Loucy (cell line): ENCODE results near the gene GLIPR2.

ENCODE experiments used
- H2AFZ ChIP-seq: fragments of 200-600 bp; sonication (generic); 2 replicates; pipeline ENCODE4 v1.6.0; 2016; ENCODE audit warnings: antibody characterized with exemption, mild to moderate bottlenecking, low read length, moderate library complexity
- H3F3A ChIP-seq: fragments of 200-600 bp; 2 replicates; pipeline ENCODE4 v1.6.0; 2016; ENCODE audit warnings: antibody characterized with exemption, low read depth, mild to moderate bottlenecking
- H3K27me3 ChIP-seq: fragments of 200-600 bp; sonication (generic); 2 replicates; pipeline ENCODE4 v1.6.1; 2014; ENCODE audit warnings: low read length, mild to moderate bottlenecking; ENCODE audit not compliant: insufficient read depth, poor library complexity, severe bottlenecking
- H3K36me3 ChIP-seq: fragments of 200-600 bp; sonication (generic); 2 replicates; pipeline ENCODE4 v1.6.1; 2016; ENCODE audit warnings: low read length; ENCODE audit not compliant: insufficient read depth
- H3K4me1 ChIP-seq: fragments of 200-600 bp; sonication (generic); 2 replicates; pipeline ENCODE4 v1.5.1; 2014; ENCODE audit warnings: low read length, mild to moderate bottlenecking; ENCODE audit not compliant: insufficient read depth, poor library complexity, severe bottlenecking
- H3K4me2 ChIP-seq: fragments of 200-600 bp; sonication (generic); 2 replicates; pipeline ENCODE4 v1.6.0; 2014; ENCODE audit warnings: antibody characterized with exemption, low read length, low read depth, mild to moderate bottlenecking; ENCODE audit not compliant: poor library complexity, severe bottlenecking
- H3K4me3 ChIP-seq: fragments of 200-600 bp; sonication (generic); 2 replicates; pipeline ENCODE4 v1.5.1; 2014; ENCODE audit warnings: low read length, mild to moderate bottlenecking, mixed read lengths; ENCODE audit not compliant: poor library complexity, severe bottlenecking
- H3K79me2 ChIP-seq: fragments of 200-600 bp; sonication (generic); 2 replicates; pipeline ENCODE4 v1.6.1; 2014; ENCODE audit warnings: low read length; ENCODE audit not compliant: insufficient read depth
- H3K9ac ChIP-seq: fragments of 200-600 bp; sonication (generic); 2 replicates; pipeline ENCODE4 v1.6.0; 2014; ENCODE audit warnings: mild to moderate bottlenecking, low read depth, low read length, moderate library complexity; ENCODE audit not compliant: poor library complexity, severe bottlenecking
- H3K9me2 ChIP-seq: fragments of 200-600 bp; sonication (generic); replicated peaks from 2 replicates; pipeline ENCODE4 v1.6.1; 2016; ENCODE audit warnings: low read depth, low read length, mixed read lengths
- H3K9me3 ChIP-seq: fragments of 200-600 bp; sonication (generic); 2 replicates; pipeline ENCODE4 v1.6.1; 2014; ENCODE audit warnings: mild to moderate bottlenecking, antibody characterized with exemption, low read length, low read depth; ENCODE audit not compliant: insufficient read depth
- H4K20me1 ChIP-seq: fragments of 200-600 bp; sonication (generic); 2 replicates; pipeline ENCODE4 v1.6.0; 2014; ENCODE audit warnings: antibody characterized with exemption, low read length, mild to moderate bottlenecking; ENCODE audit not compliant: insufficient read depth, poor library complexity, severe bottlenecking
- CTCF ChIP-seq: fragments of 200-600 bp; sonication (generic); conservative IDR thresholded peaks from 2 replicates; pipeline ENCODE4 v1.5.1; 2014; ENCODE audit warnings: mild to moderate bottlenecking, antibody characterized with exemption, low read length
- EZH2phosphoT487 ChIP-seq: fragments of 200-600 bp; IDR thresholded peaks from 2 replicates; pipeline ENCODE4 v1.6.1; 2018; ENCODE audit warnings: antibody characterized with exemption, mild to moderate bottlenecking, moderate library complexity, borderline replicate concordance

The GLIPR2 gene

GRCh38 chr9:36187414-36187813, 50.9 kb downstream of the GLIPR2 start:
- H3K79me2 ChIP-seq = peaks cover 17% of the 10 kb centered on the region
- no peak overlapping the region for H3K9ac ChIP-seq
- no peaks in the 10 kb centered on the region for H3K36me3 ChIP-seq
- 0 out of 2 replicates have a peak overlapping the region, but pooled peaks have one; percentile 7 for H2AFZ ChIP-seq
- no peaks in the 10 kb centered on the region for H3K9me2 ChIP-seq
- H3K9me3 ChIP-seq = no peaks in the 10 kb centered on the region
- no peak overlapping the region for H3K4me3 ChIP-seq
- H4K20me1 ChIP-seq = peaks cover 15% of the 10 kb centered on the region
- no peaks in the 10 kb centered on the region for H3F3A ChIP-seq
- no peaks in the 10 kb centered on the region for H3K27me3 ChIP-seq
- TF ChIP-seq EZH2phosphoT487 (no peak), CTCF (no peak)
- H3K4me1 ChIP-seq = peaks cover 16% of the 10 kb centered on the region
- H3K4me2 ChIP-seq = no peak overlapping the region

- H3K9me3 ChIP-seq = no peaks in the 10 kb centered on the region
- H3F3A ChIP-seq = no peaks in the 10 kb centered on the region
- no peak overlapping the region for H3K4me2 ChIP-seq
- peaks cover 23% of the 10 kb centered on the region for H4K20me1 ChIP-seq
- no peaks in the 10 kb centered on the region for H3K36me3 ChIP-seq
- peaks cover 24% of the 10 kb centered on the region for H3K4me1 ChIP-seq
- H3K9me2 ChIP-seq = no peaks in the 10 kb centered on the region
- TF ChIP-seq EZH2phosphoT487 (no peak), CTCF (no peak)
- no peak overlapping the region for H3K9ac ChIP-seq
- no peak overlapping the region for H3K4me3 ChIP-seq
- no peak overlapping the region for H2AFZ ChIP-seq
- no peaks in the 10 kb centered on the region for H3K27me3 ChIP-seq
- peaks cover 25% of the 10 kb centered on the region for H3K79me2 ChIP-seq
Measured at GRCh38 chr9:36188212-36188611, 51.7 kb downstream of the GLIPR2 start.

- Histone ChIP-seq H3K9me2 (no peaks in the 10 kb centered on the region), H3K4me1 (peaks cover 40% of the 10 kb centered on the region), H3K36me3 (no peaks in the 10 kb centered on the region), H4K20me1 (peaks cover 39% of the 10 kb centered on the region), H3K9me3 (no peaks in the 10 kb centered on the region), H3K4me3 (peak overlapping the region; percentile 96), H2AFZ (peak overlapping the region; percentile 71), H3K79me2 (peaks cover 42% of the 10 kb centered on the region), H3K9ac (peak overlapping the region; percentile 96), H3K4me2 (peak overlapping the region; percentile 88), H3F3A (no peaks in the 10 kb centered on the region), H3K27me3 (no peaks in the 10 kb centered on the region)
- TF ChIP-seq CTCF = no peak
- no peak for TF ChIP-seq EZH2phosphoT487
Measured at GRCh38 chr9:36189976-36190375, 53.4 kb downstream of the GLIPR2 start.
